Measurements from ENCODE around the gene NRXN3.

NRXN3 gene

GRCh38 chr14:79693935-79694334 lies 1523.8 kb downstream of the NRXN3 start:
- Histone ChIP-seq H3K4me1 (no peaks in the 10 kb centered on the region), H3K4me3 (no peak overlapping the region)
- in situ Hi-C loops (cut with MboI; ENCODE audit: low sequenced_read_pairs): no loop called here

DNA sequence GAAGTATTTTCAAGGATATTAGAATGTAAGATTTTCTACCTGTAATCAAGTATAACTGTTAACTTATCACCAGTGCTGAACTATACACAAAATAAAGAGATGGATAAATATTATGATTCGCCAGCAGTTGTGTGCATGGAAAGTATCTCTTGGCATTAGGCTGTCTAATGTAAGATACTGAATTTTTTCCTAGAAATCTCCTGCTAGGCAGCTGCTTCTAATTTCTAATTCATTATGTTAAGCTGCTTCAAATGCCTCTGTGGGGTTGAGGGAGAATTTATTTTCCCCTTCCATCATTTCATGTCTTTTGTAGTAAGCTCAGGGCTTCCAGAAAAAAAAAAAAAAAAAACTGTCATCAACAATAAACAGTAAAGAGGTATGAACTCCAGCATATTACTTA lies 1525.1 kb downstream of the NRXN3 start:
- DNase-seq (ENCODE audit: low spot score in 2 of 2): no peak
- no peaks in the 10 kb centered on the region for H3K9me3 ChIP-seq
- H3K36me3 ChIP-seq (replicated peaks): no peaks in the 10 kb centered on the region
- in situ Hi-C loops (cut with MboI; ENCODE audit: low sequenced_read_pairs): no loop called here
- H3K4me1 ChIP-seq: no peaks in the 10 kb centered on the region
- no peaks in the 10 kb centered on the region for H3K27me3 ChIP-seq (ENCODE audit: low read depth)
- no peak overlapping the region for H3K4me3 ChIP-seq

More at GRCh38 chr14:79693935-79694334, 1523.8 kb downstream of the NRXN3 start:
- no peaks in the 10 kb centered on the region for H3K9me3 ChIP-seq
- H3K27me3 ChIP-seq (ENCODE audit: low read depth): no peaks in the 10 kb centered on the region
- DNase-seq (ENCODE audit: low spot score in 2 of 2): no peak
- no peaks in the 10 kb centered on the region for H3K36me3 ChIP-seq (replicated peaks)

DNA sequence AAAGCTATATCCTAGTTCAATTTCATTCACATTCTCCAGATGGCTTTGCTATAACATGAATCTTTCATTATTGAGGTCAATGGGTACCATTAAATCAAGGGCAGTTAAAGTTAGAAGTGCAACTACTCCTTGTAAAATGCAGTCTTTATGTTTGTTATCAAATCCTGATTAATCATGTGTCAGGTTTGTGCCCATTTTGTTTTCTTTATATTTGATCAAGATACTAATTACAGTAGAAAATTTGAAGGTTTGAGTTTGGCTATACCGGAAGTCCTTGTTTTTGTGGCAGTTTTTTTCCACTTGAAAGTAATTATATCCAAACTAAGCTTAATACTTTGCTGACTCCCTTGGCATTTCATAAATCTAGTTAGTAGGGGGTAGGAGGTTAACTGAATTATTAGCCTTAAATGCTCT lies 1528.1 kb downstream of the NRXN3 start:
- in situ Hi-C loops (cut with MboI; ENCODE audit: low sequenced_read_pairs): no loop called here
- H3K4me1 ChIP-seq: no peaks in the 10 kb centered on the region
- no peak overlapping the region for H3K4me3 ChIP-seq
- H3K27me3 ChIP-seq (ENCODE audit: low read depth): no peaks in the 10 kb centered on the region
- H3K9me3 ChIP-seq: no peaks in the 10 kb centered on the region
- DNase-seq (ENCODE audit: low spot score in 2 of 2): no peak
- H3K36me3 ChIP-seq (replicated peaks): no peaks in the 10 kb centered on the region

DNA sequence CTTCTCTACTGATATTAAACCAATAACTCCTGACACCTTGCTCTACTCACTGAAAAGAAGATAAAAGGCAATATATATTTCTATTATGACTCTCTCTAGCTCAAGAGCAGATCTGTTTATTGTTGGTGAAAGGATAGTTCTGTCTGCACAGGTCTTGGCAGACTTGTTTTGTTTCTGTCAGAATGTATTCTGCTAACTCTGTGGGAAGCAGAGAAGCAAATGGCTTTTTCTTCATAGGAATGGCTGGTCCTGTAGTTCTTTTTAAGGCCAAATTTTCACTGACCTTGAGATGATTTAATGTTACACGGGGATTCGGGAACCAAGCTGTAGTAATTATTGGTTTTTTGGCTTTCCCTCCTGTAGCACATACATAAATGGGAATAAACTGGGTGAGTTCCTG lies 1529.0 kb downstream of the NRXN3 start:
- H3K4me3 ChIP-seq: no peak overlapping the region
- H3K36me3 ChIP-seq (replicated peaks): no peaks in the 10 kb centered on the region
- DNase-seq (ENCODE audit: low spot score in 2 of 2): no peak
- H3K4me1 ChIP-seq: no peaks in the 10 kb centered on the region
- H3K9me3 ChIP-seq: no peaks in the 10 kb centered on the region
- in situ Hi-C loops (cut with MboI; ENCODE audit: low sequenced_read_pairs): no loop called here
- H3K27me3 ChIP-seq (ENCODE audit: low read depth): no peaks in the 10 kb centered on the region

DNA sequence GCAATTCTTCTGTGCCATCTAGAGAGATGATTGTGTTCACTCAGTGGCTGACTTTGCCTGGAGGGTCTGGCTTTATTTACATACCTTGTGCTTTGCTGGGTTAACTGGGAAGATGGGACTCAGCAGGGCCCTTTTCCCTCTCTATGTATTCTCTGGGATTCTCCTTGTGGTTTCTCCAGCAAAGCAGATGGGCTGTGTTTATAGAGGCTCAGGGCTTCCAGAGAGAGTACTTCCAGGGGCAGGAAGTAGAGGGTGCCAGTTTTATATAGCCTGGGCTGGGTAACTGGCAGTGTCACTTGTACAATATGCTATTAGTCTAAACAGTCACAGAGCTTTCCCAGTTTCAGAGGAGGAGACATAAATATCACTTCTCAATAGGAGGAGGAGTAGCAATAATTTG lies 1531.2 kb downstream of the NRXN3 start:
- H3K4me3 ChIP-seq: no peak overlapping the region
- no peaks in the 10 kb centered on the region for H3K36me3 ChIP-seq (replicated peaks)
- H3K9me3 ChIP-seq: no peaks in the 10 kb centered on the region
- H3K4me1 ChIP-seq: no peaks in the 10 kb centered on the region
- in situ Hi-C loops (cut with MboI; ENCODE audit: low sequenced_read_pairs): no loop called here
- no peaks in the 10 kb centered on the region for H3K27me3 ChIP-seq (ENCODE audit: low read depth)
- DNase-seq (ENCODE audit: low spot score in 2 of 2): no peak

GRCh38 chr14:79702197-79702596 lies 1532.0 kb downstream of the NRXN3 start:
- in situ Hi-C loops (cut with MboI; ENCODE audit: low sequenced_read_pairs): no loop called here
- DNase-seq (ENCODE audit: low spot score in 2 of 2): no peak
- H3K4me3 ChIP-seq: no peak overlapping the region
- no peaks in the 10 kb centered on the region for H3K36me3 ChIP-seq (replicated peaks)
- H3K9me3 ChIP-seq: no peaks in the 10 kb centered on the region
- no peaks in the 10 kb centered on the region for H3K4me1 ChIP-seq
- H3K27me3 ChIP-seq (ENCODE audit: low read depth): no peaks in the 10 kb centered on the region

- Histone ChIP-seq H3K4me3 (no peak overlapping the region), H3K27me3 (ENCODE audit: low read depth) (no peaks in the 10 kb centered on the region)
Observed at GRCh38 chr14:79703209-79703608, 1533.0 kb downstream of the NRXN3 start.

DNA sequence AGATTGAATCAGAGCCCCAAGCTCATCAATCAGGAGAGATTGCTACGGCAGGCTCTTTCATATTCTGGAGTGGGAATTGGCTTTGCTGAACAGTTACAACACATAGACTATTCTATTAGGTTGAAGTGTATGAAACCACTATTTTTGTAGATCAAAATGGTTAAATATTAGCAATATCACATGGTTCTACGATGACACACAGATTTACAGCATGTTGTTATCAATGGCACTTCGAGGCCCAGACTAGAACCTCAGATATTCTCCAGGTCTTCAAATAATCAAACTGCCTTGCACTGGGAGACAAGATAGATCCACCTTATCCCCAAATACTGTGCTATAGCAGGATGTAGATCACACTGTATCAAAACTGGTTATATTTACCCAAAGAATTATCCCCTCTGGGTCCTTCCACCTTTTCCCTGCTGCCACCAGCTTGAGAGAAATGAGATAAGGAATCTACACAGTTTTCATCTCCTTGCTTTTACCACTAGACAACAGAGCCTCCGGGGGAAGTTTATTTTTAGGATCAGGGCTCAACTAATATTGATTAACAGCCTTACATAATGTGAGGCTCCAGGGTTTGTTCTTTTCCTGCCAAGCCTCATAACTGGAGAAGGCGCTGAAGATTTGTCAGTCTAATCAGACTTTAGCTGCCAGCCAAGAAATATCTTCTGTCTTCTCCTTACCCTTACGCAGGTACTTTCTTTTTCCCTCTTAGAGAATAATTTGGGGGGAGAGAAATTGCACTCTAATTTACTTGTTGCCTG lies 1534.1 kb downstream of the NRXN3 start:
- no peaks in the 10 kb centered on the region for H3K36me3 ChIP-seq (replicated peaks)
- DNase-seq (ENCODE audit: low spot score in 2 of 2): no peak
- no peaks in the 10 kb centered on the region for H3K9me3 ChIP-seq
- in situ Hi-C loops (cut with MboI; ENCODE audit: low sequenced_read_pairs): no loop called here
- H3K4me3 ChIP-seq: no peak overlapping the region
- no peaks in the 10 kb centered on the region for H3K27me3 ChIP-seq (ENCODE audit: low read depth)
- H3K4me1 ChIP-seq: no peaks in the 10 kb centered on the region

More at GRCh38 chr14:79703209-79703608, 1533.0 kb downstream of the NRXN3 start:
- no peak for DNase-seq (ENCODE audit: low spot score in 2 of 2)
- in situ Hi-C loops (cut with MboI; ENCODE audit: low sequenced_read_pairs): no loop called here
- H3K36me3 ChIP-seq (replicated peaks): no peaks in the 10 kb centered on the region
- H3K4me1 ChIP-seq: no peaks in the 10 kb centered on the region
- no peaks in the 10 kb centered on the region for H3K9me3 ChIP-seq

GRCh38 chr14:79705126-79705894 lies 1535.1 kb downstream of the NRXN3 start:
- Histone ChIP-seq H3K4me3 (no peak overlapping the region), H3K4me1 (no peaks in the 10 kb centered on the region), H3K36me3 (replicated peaks) (no peaks in the 10 kb centered on the region), H3K27me3 (ENCODE audit: low read depth) (no peaks in the 10 kb centered on the region), H3K9me3 (no peaks in the 10 kb centered on the region)
- DNase-seq (ENCODE audit: low spot score in 2 of 2): no peak
- in situ Hi-C loops (cut with MboI; ENCODE audit: low sequenced_read_pairs): no loop called here

- DNase-seq (ENCODE audit: low spot score in 2 of 2): no peak
- Histone ChIP-seq H3K4me1 (no peaks in the 10 kb centered on the region), H3K27me3 (ENCODE audit: low read depth) (no peaks in the 10 kb centered on the region), H3K36me3 (replicated peaks) (no peaks in the 10 kb centered on the region), H3K9me3 (no peaks in the 10 kb centered on the region), H3K4me3 (no peak overlapping the region)
- in situ Hi-C loops (cut with MboI; ENCODE audit: low sequenced_read_pairs): no loop called here
Observed at GRCh38 chr14:79706382-79706781, 1536.2 kb downstream of the NRXN3 start.

- Histone ChIP-seq H3K4me3 (no peak overlapping the region), H3K9me3 (no peaks in the 10 kb centered on the region), H3K27me3 (ENCODE audit: low read depth) (no peaks in the 10 kb centered on the region), H3K36me3 (replicated peaks) (no peaks in the 10 kb centered on the region), H3K4me1 (no peaks in the 10 kb centered on the region)
- in situ Hi-C loops (cut with MboI; ENCODE audit: low sequenced_read_pairs): no loop called here
- no peak for DNase-seq (ENCODE audit: low spot score in 2 of 2)
Observed at GRCh38 chr14:79708426-79709388, 1538.5 kb downstream of the NRXN3 start.

- Histone ChIP-seq H3K4me1 (no peaks in the 10 kb centered on the region), H3K36me3 (replicated peaks) (no peaks in the 10 kb centered on the region), H3K4me3 (no peak overlapping the region), H3K9me3 (no peaks in the 10 kb centered on the region), H3K27me3 (ENCODE audit: low read depth) (no peaks in the 10 kb centered on the region)
- no peak for DNase-seq (ENCODE audit: low spot score in 2 of 2)
- in situ Hi-C loops (cut with MboI; ENCODE audit: low sequenced_read_pairs): no loop called here
Observed at GRCh38 chr14:79709573-79709972, 1539.4 kb downstream of the NRXN3 start.

- Histone ChIP-seq H3K27me3 (ENCODE audit: low read depth) (no peaks in the 10 kb centered on the region), H3K36me3 (replicated peaks) (no peaks in the 10 kb centered on the region), H3K4me1 (no peaks in the 10 kb centered on the region), H3K4me3 (no peak overlapping the region), H3K9me3 (no peaks in the 10 kb centered on the region)
- in situ Hi-C loops (cut with MboI; ENCODE audit: low sequenced_read_pairs): no loop called here
- DNase-seq (ENCODE audit: low spot score in 2 of 2): no peak
Observed at GRCh38 chr14:79712302-79712950, 1542.3 kb downstream of the NRXN3 start.
